Stimulated activated CD8-positive, alpha-beta memory T cell treated with anti-CD3 and anti-CD28 coated beads, Interleukin-12 subunit alpha, Interleukin-12 subunit beta, amount 100 ng/mL, for 1 hour (primary cell): ENCODE data around the gene CCDC40.
A peak's percentile ranks its signal among the peaks of the same experiment; 100 is the strongest.
"Not testable (repeated sequence)": the region's sequence is repeated elsewhere in the genome, so short reads cannot be mapped to it uniquely, and the experiment has no call there.

Source experiments
- DNase-seq: peaks from one replicate; pipeline ENCODE4 v3.0.0-alpha.2; 2020; ENCODE audit warnings: low read depth

The CCDC40 gene

GRCh38 chr17:80021600-80021999 lies 14.8 kb upstream of the CCDC40 start:
- no peak for DNase-seq

GRCh38 chr17:80023481-80024205 lies 12.8 kb upstream of the CCDC40 start:
- DNase-seq = no peak

GRCh38 chr17:80024206-80024972 lies 12.1 kb upstream of the CCDC40 start:
- DNase-seq = no peak

- DNase-seq = no peak
Observed at GRCh38 chr17:80025140-80025539, 11.3 kb upstream of the CCDC40 start.

- no peak for DNase-seq
Observed at GRCh38 chr17:80025796-80026195, 10.6 kb upstream of the CCDC40 start.

DNA sequence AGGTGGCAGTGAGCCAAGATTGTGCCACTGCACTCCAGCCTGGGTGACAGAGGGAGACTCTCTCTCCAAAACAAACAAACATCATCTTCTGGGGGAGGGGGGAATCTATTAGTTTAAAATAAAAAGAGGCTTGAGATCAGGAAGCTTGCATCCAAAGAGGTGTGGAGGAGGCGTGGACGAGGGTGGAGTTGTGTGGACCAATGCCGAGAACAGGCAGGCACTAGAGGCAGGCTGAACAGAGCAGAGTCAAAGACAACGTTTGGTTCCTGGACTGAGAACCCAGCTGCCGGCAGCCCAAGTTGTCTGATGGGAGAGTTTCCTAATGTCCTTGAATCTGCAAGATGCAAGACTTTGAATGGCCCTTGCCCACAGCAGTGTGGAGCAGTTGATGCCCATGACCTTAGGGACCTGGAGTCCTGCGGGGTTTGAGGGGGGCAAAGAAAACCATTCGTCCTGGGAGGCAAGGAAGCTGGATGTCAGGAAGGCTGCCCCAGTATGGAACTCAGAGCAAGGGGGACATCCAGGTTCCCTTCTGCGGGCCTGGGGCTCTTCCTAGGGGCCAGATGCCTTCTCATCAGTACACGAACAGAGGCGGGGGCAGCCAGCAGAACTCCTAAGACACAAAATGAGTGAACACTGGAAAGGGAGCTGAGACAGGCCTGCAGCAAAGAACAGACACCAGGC lies 9.9 kb upstream of the CCDC40 start:
- DNase-seq = no peak

GRCh38 chr17:80027043-80027435 lies 9.4 kb upstream of the CCDC40 start:
- no peak for DNase-seq

DNA sequence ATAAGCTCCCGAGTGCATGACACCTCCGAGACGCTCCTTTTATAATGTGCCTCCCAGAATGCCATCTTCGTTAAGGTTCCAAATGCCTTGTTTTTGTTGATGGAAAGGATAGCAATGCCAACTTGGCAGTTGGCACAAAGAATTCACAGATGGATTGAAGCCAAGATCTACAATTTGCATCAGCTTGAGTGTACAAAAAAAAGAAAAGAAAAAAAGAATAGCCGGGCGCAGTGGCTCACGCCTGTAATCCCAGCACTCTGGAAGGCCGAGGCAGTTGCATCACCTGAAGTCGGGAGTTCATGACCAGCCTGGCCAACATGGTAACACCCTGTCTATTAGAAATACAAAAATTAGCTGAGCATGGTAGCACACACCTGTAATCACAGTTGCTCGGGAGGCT lies 8.4 kb upstream of the CCDC40 start:
- DNase-seq = no peak

GRCh38 chr17:80029258-80029974 lies 7.0 kb upstream of the CCDC40 start:
- DNase-seq = no peak

DNA sequence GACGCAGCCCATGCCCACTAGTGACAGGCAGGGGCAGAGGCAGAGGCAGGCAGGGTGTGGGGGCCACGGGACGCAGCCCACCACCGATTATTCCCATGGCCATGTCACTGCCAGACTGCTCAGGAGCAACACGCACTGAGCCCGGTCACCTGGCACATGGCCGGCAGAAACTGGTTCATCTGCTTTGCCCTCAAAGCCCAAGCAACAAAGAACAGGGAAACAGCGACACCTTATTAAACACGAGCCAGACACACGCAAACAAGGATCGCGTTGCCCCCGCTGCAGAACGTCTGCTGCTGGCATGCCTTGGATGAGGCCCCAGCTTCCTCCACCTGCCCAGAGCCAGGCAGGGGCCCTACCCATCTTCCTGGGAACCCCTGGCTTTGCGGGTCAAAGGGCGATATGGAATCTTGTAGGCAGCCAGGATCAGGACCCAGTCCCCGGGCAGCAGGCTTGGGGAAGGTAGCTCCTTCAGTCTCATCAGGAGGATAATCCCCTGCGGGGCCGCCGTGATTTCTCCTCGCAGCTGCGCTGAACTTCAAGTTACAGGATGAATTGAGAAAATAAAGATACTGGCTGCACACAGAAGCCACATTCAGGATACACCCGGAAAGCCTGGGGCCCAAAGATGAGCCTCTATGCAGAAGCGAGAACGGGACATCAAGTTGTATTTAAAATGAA lies 5.6 kb upstream of the CCDC40 start:
- DNase-seq = no peak

GRCh38 chr17:80031691-80032430 lies 4.6 kb upstream of the CCDC40 start:
- DNase-seq = no peak

GRCh38 chr17:80032614-80033171 lies 3.7 kb upstream of the CCDC40 start:
- no peak for DNase-seq

- DNase-seq = no peak
Observed at GRCh38 chr17:80033840-80034239, 2.6 kb upstream of the CCDC40 start.

GRCh38 chr17:80034791-80035686 lies 1.4 kb upstream of the CCDC40 start:
- DNase-seq = peak; percentile 19

DNA sequence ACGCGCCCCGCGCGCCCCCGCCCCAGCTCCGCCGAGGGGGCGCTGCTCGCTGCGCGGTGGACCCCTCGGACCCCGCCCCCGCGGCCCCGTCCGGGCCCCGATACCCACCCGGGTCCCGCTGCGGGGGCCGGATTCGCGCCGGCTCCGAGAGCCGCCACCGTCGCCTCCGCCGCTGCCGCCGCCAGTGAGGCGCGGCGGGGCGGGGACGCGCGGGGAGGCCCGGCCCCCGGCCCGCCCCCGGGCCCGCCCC lies 830 bp upstream of the CCDC40 start, which contains the start of gene TBC1D16:
Gene TBC1D16, minus strand, starts transcription at position 186 of the 250 bp plus-strand sequence. CDS start 22,325 bp downstream, outside the sequence.
- no peak for DNase-seq

- no peak for DNase-seq
Observed at GRCh38 chr17:80036715-80037477, 454 bp downstream of the CCDC40 start.

DNA sequence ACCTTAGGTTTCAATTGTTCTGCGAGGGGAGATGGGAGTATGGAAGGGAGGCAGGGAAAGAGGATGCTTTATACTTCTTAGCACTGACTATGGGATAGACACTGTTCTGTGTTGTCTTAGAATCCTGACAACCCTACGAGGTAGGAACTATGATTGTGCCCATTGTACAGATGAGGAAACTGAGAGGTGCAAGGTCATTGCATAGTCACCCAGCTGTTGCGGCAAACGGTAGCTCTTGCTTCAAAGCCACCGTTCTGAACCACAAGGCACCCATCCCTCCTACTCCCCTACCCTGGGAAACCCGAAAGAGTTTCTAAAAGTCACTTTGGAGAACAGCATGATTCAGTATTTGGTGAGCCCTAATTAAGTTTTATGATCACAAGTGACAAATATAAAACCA lies 7.5 kb downstream of the CCDC40 start:
- DNase-seq = no peak

GRCh38 chr17:80045703-80046102 lies 9.3 kb downstream of the CCDC40 start:
- no peak for DNase-seq

DNA sequence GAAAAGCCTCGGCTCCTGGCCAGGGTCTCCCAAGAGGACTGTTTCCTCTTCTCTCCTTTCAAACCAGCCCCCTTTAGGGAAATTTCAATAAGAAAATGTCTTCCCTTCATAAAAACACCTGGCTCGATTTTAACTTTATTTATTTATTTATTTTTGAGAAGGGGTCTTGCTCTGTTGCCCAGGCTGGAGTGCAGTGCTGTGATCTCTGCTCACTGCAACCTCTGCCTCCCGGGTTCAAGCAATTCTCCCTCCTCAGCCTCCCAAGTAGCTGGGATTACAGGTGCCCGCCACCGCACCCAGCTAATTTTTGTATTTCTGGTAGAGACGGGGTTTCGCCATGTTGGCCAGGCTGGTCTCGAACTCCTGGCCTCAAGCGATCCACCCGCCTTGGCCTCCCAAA lies 10.3 kb downstream of the CCDC40 start:
- not testable (repeated sequence) for DNase-seq
